ENCODE measurements around the gene BPIFA1.

The BPIFA1 gene

GRCh38 chr20:33231237-33231636, 4.6 kb upstream of the BPIFA1 start:
- H3K27me3 ChIP-seq (ENCODE audit: control insufficient read depth, insufficient read depth, low read length): no peaks in the 10 kb centered on the region
- no peaks in the 10 kb centered on the region for H3K36me3 ChIP-seq (ENCODE audit: control insufficient read depth, insufficient read depth, low read length)
- no peaks in the 10 kb centered on the region for H3K9me3 ChIP-seq (ENCODE audit: control insufficient read depth, low read length)
- TF ChIP-seq CTCF (IDR thresholded peaks at IDR 0.05): no peak
- no peak overlapping the region for H3K4me3 ChIP-seq (ENCODE audit: low read depth, low read length)
- H3K27ac ChIP-seq: no peak overlapping the region
- H3K4me2 ChIP-seq (ENCODE audit: low read length): no peak overlapping the region
- no peaks in the 10 kb centered on the region for H3K4me1 ChIP-seq
- no peak overlapping the region for H3K9ac ChIP-seq
- no peaks in the 10 kb centered on the region for H3K79me2 ChIP-seq
- no peak overlapping the region for H2AFZ ChIP-seq

- no peak overlapping the region for H2AFZ ChIP-seq
- no peak overlapping the region for H3K9ac ChIP-seq
- H3K9me3 ChIP-seq (ENCODE audit: control insufficient read depth, low read length): no peaks in the 10 kb centered on the region
- no peak overlapping the region for H3K4me3 ChIP-seq (ENCODE audit: low read depth, low read length)
- H3K27me3 ChIP-seq (ENCODE audit: control insufficient read depth, insufficient read depth, low read length): no peaks in the 10 kb centered on the region
- no peak for TF ChIP-seq CTCF (IDR thresholded peaks at IDR 0.05)
- no peaks in the 10 kb centered on the region for H3K4me1 ChIP-seq
- H3K4me2 ChIP-seq (ENCODE audit: low read length): no peak overlapping the region
- H3K79me2 ChIP-seq: no peaks in the 10 kb centered on the region
- H3K36me3 ChIP-seq (ENCODE audit: control insufficient read depth, insufficient read depth, low read length): no peaks in the 10 kb centered on the region
- no peak overlapping the region for H3K27ac ChIP-seq
These were observed 3.2 kb upstream of the BPIFA1 start for GRCh38 chr20:33232486-33233072.

GRCh38 chr20:33233129-33233774, 2.5 kb upstream of the BPIFA1 start:
- H3K79me2 ChIP-seq: no peaks in the 10 kb centered on the region
- no peaks in the 10 kb centered on the region for H3K27me3 ChIP-seq (ENCODE audit: control insufficient read depth, insufficient read depth, low read length)
- H3K9ac ChIP-seq: no peak overlapping the region
- no peak overlapping the region for H3K27ac ChIP-seq
- no peak for TF ChIP-seq CTCF (IDR thresholded peaks at IDR 0.05)
- H2AFZ ChIP-seq: no peak overlapping the region
- no peak overlapping the region for H3K4me3 ChIP-seq (ENCODE audit: low read depth, low read length)
- no peaks in the 10 kb centered on the region for H3K9me3 ChIP-seq (ENCODE audit: control insufficient read depth, low read length)
- no peaks in the 10 kb centered on the region for H3K36me3 ChIP-seq (ENCODE audit: control insufficient read depth, insufficient read depth, low read length)
- no peaks in the 10 kb centered on the region for H3K4me1 ChIP-seq
- H3K4me2 ChIP-seq (ENCODE audit: low read length): no peak overlapping the region

- Histone ChIP-seq H3K79me2 (no peaks in the 10 kb centered on the region), H3K9me3 (ENCODE audit: control insufficient read depth, low read length) (no peaks in the 10 kb centered on the region), H3K36me3 (ENCODE audit: control insufficient read depth, insufficient read depth, low read length) (no peaks in the 10 kb centered on the region), H3K4me2 (ENCODE audit: low read length) (no peak overlapping the region), H3K9ac (no peak overlapping the region), H2AFZ (no peak overlapping the region), H3K27me3 (ENCODE audit: control insufficient read depth, insufficient read depth, low read length) (no peaks in the 10 kb centered on the region), H3K27ac (no peak overlapping the region), H3K4me1 (no peaks in the 10 kb centered on the region), H3K4me3 (ENCODE audit: low read depth, low read length) (no peak overlapping the region)
- TF ChIP-seq CTCF (IDR thresholded peaks at IDR 0.05): no peak
These were observed 1.7 kb upstream of the BPIFA1 start for GRCh38 chr20:33234050-33234449.

- Histone ChIP-seq H3K27me3 (ENCODE audit: control insufficient read depth, insufficient read depth, low read length) (no peaks in the 10 kb centered on the region), H3K4me2 (ENCODE audit: low read length) (no peak overlapping the region), H3K36me3 (ENCODE audit: control insufficient read depth, insufficient read depth, low read length) (no peaks in the 10 kb centered on the region), H2AFZ (no peak overlapping the region), H3K9me3 (ENCODE audit: control insufficient read depth, low read length) (no peaks in the 10 kb centered on the region), H3K4me1 (no peaks in the 10 kb centered on the region), H3K9ac (no peak overlapping the region), H3K79me2 (no peaks in the 10 kb centered on the region), H3K4me3 (ENCODE audit: low read depth, low read length) (no peak overlapping the region), H3K27ac (no peak overlapping the region)
- TF ChIP-seq CTCF (IDR thresholded peaks at IDR 0.05): no peak
These were observed 555 bp downstream of the BPIFA1 start for GRCh38 chr20:33236351-33236750.
